ENCODE results near the gene SKI. TPM values are rescaled to one million over a fixed set of nuclear protein-coding genes. Genes with fewer than 3 reads are reported as not detected.

Gene SKI
- total RNA-seq, 1 experiment from 2014 or later, result 89.5 TPM

DNA sequence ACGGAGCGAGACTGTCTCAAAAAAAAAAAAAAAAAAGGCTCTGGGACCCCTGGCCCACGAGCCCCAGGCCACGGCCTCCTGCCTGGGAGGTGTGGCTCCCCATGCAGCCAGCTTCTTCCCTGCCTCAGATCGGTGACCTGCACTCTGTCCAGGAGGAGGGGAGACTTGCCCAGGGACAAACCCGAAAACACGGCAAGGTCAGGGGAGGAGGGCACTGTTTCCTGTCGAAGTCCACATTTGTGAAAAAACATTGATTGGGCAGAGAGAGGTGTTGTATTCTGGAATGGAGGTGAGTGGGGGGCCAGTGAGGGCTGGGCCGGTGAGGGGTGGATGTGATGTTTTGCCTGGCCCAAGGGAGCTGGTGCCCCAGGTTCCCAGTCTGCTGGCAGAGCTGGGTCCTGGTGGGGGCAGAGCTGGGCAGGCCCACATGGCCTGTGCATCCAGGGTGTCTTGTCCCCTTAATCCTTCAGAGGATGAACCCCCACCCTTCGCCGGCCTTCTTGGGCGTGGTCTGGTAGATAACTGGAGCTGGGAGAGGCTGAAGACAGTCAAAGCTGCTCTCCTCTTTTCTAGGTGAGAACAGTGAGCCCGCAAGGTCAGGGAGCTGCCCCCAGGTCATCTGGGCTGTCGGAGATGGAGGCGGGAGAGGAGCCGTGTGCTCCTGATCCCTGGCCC is 21.2 kb upstream of the SKI start:
- Mint-ChIP-seq H3K4me3 (peak overlapping the region in 1 of 2 experiments; percentile 40; a peak in 1 of 5 replicates), H3K4me1 (peaks cover 11 to 32% of the 10 kb centered on the region in 2 experiments), H3K27me3 (ENCODE audit: low read depth) (peaks cover 13% of the 10 kb centered on the region), H3K27ac (no peak overlapping the region), H3K9me3 (no peaks in the 10 kb centered on the region), H3K36me3 (ENCODE audit: insufficient read depth in 1 of 3, low read depth in 3 of 3) (no peaks in the 10 kb centered on the region; a peak in 1 of 7 replicates)
- Histone ChIP-seq H3K4me1 (ENCODE audit: insufficient read depth, low read length) (no peaks in the 10 kb centered on the region), H3K9me3 (ENCODE audit: control insufficient read depth, low read depth, low read length) (no peaks in the 10 kb centered on the region), H2AK5ac (ENCODE audit: insufficient read length, low read length) (no peak overlapping the region), H3K23me2 (ENCODE audit: insufficient read length, low read depth, low read length, poor library complexity, severe bottlenecking) (peaks cover 14% of the 10 kb centered on the region), H3K18ac (ENCODE audit: insufficient read length, low read depth, low read length) (no peak overlapping the region), H3K14ac (ENCODE audit: insufficient read depth, low read length) (no peak overlapping the region; the same call in 1 of the 2 replicates), H3K79me1 (ENCODE audit: insufficient read depth, low read depth, low read length, poor library complexity, severe bottlenecking) (no peaks in the 10 kb centered on the region), H4K5ac (ENCODE audit: insufficient read length, low read depth, low read length) (no peak overlapping the region), H3K4me2 (ENCODE audit: insufficient read depth, insufficient read length, low read length) (no peak overlapping the region), H4K8ac (replicated peaks; ENCODE audit: insufficient read length, low read depth, low read length) (no peak overlapping the region), H3K4ac (ENCODE audit: low read depth, low read length) (no peak overlapping the region), H3K27ac (ENCODE audit: insufficient read length, low read depth, low read length) (no peak overlapping the region), H3T11ph (ENCODE audit: low read length) (no peak overlapping the region), H3K23ac (ENCODE audit: insufficient read length, low read depth, low read length) (no peak overlapping the region), H2AFZ (ENCODE audit: low read length) (no peak overlapping the region), H2BK12ac (ENCODE audit: insufficient read length, low read depth, low read length) (no peak overlapping the region), H4K91ac (ENCODE audit: insufficient read length, low read depth, low read length) (no peak overlapping the region), H2BK20ac (ENCODE audit: low read depth, low read length, poor library complexity, severe bottlenecking) (no peak overlapping the region), H3K9ac (ENCODE audit: extremely low read depth, insufficient read length, low read length) (no peak overlapping the region), H4K20me1 (ENCODE audit: control insufficient read depth, insufficient read depth, insufficient read length) (no peaks in the 10 kb centered on the region), H2BK120ac (ENCODE audit: low read depth, low read length, poor library complexity, severe bottlenecking) (no peak overlapping the region), H2BK5ac (ENCODE audit: insufficient read length, low read length) (no peak overlapping the region), H3K56ac (ENCODE audit: insufficient read length, low read depth, low read length) (no peak overlapping the region), H3K27me3 (ENCODE audit: insufficient read depth, low read length) (no peaks in the 10 kb centered on the region), H3K79me2 (ENCODE audit: insufficient read depth, low read length) (no peaks in the 10 kb centered on the region), H2BK15ac (ENCODE audit: low read depth, low read length) (no peak overlapping the region)
- no peak for DNase-seq
- WGBS (ENCODE audit: extremely low coverage, insufficient read length, low lambda C conversion rate), result no CpG with 5 or more reads among the region's 16 CpGs
- TF ChIP-seq, protein P1, sequence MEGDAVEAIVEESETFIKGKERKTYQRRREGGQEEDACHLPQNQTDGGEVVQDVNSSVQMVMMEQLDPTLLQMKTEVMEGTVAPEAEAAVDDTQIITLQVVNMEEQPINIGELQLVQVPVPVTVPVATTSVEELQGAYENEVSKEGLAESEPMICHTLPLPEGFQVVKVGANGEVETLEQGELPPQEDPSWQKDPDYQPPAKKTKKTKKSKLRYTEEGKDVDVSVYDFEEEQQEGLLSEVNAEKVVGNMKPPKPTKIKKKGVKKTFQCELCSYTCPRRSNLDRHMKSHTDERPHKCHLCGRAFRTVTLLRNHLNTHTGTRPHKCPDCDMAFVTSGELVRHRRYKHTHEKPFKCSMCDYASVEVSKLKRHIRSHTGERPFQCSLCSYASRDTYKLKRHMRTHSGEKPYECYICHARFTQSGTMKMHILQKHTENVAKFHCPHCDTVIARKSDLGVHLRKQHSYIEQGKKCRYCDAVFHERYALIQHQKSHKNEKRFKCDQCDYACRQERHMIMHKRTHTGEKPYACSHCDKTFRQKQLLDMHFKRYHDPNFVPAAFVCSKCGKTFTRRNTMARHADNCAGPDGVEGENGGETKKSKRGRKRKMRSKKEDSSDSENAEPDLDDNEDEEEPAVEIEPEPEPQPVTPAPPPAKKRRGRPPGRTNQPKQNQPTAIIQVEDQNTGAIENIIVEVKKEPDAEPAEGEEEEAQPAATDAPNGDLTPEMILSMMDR (conservative IDR thresholded peaks at IDR 0.05), result no peak
